Adrenal gland (tissue), 12 donors: Measurements from ENCODE around the gene PRR12. TPM values are rescaled to one million over a fixed set of nuclear protein-coding genes. Genes with fewer than 3 reads are reported as not detected.

Source experiments
- DNase-seq, 7 donors: peaks; one replicate each; pipeline ENCODE4 v3.0.0-alpha.2; 2019 to 2020
- H3K27ac ChIP-seq, 5 donors: fragments of 200-600 bp; sonication (generic) in 4 of 5; 1 replicate in 3 of 5; 2 replicates in 2 of 5; pipeline versions ENCODE4 v1.5.1 to v1.8.0; 2016 to 2020; ENCODE audit warnings: mild to moderate bottlenecking in 1 of 5
- H3K27me3 ChIP-seq: fragments of 200-600 bp; 2 replicates; pipeline ENCODE4 v1.8.0; 2021
- H3K36me3 ChIP-seq, 2 donors: fragments of 200-600 bp; replicated peaks in 1 of 2; 1 replicate in 1 of 2; 2 replicates in 1 of 2; pipeline versions ENCODE4 v1.5.1 to v1.8.0; 2018 to 2022
- H3K4me1 ChIP-seq, 2 donors: fragments of 200-600 bp; replicated peaks in 1 of 2; 1 replicate in 1 of 2; 2 replicates in 1 of 2; pipeline versions ENCODE4 v1.5.1 to v1.8.0; 2018 to 2021
- H3K4me3 ChIP-seq, 4 donors: fragments of 200-600 bp; sonication (generic) in 3 of 4; one replicate each; pipeline ENCODE4 v1.5.1; 2016 to 2018
- H3K9me3 ChIP-seq, 3 donors: fragments of 200-600 bp; sonication (generic) in 1 of 3; replicated peaks in 1 of 3; 1 replicate in 2 of 3; 2 replicates in 1 of 3; pipeline versions ENCODE4 v1.5.1 to v1.8.0; 2016 to 2021
- POLR2A ChIP-seq, 2 donors: fragments of 450-650 bp; IDR thresholded peaks; one replicate each; pipeline ENCODE4 v1.6.1; 2017; ENCODE audit warnings: antibody characterized with exemption in 2 of 2, mild to moderate bottlenecking in 2 of 2, moderate library complexity in 1 of 2
- WGBS, 4 donors: extraction: QIAGEN DNeasy Blood & Tissue Kit in 2 of 4; methylation state at CpG; one replicate each; pipeline versions ENCODE4 v1.1.5 to v1.1.7; 2013 to 2017; 5-methylcytosine and 5-hydroxymethylcytosine counted together
- intact Hi-C, 2 donors: fragments of 100-400 bp; cut with DNase I; formaldehyde crosslinking; loops; one replicate each; pipeline versions ENCODE4 v1.14.1 to v1.15.0; 2022 to 2023
- polyA plus RNA-seq, 3 donors: library from polyadenylated mRNA; stranded (reverse); fragments of 200-250 nt in 2 of 3; fragments of 350-450 nt in 1 of 3; fragmentation: Illumina TruSeq in 1 of 3; extraction: RNeasy Lipid Tissue Mini Kit (QIAGEN cat#74804) in 1 of 3; gene quantifications; one replicate each; pipeline ENCODE4 v1.2.3, GENCODE V29; 2013 to 2014
- total RNA-seq, 9 donors: library from RNA; depleted of rRNA in 4 of 9; stranded (reverse); fragments of >200 nt in 4 of 9; fragments of 120-200 nt in 1 of 9; fragmentation: NEBNext Ultra II Directional in 1 of 9; extraction: Animal tissue kit (Norgen Biotek cat#: 25700) in 1 of 9; gene quantifications; one replicate each; pipeline versions ENCODE4 v1.1.0 to v1.2.4, GENCODE V29; 2013 to 2023
- TF ChIP-seq, protein P1 (sequence below), 6 experiments: fragments of 450-650 bp in 4 of 6; fragments of 200-600 bp in 2 of 6; sonication (generic) in 1 of 6; IDR thresholded peaks; 1 replicate in 5 of 6; 2 replicates in 1 of 6; pipeline versions ENCODE4 v1.5.1 to v1.8.0; 2016 to 2021; ENCODE audit warnings: antibody characterized with exemption in 6 of 6, mild to moderate bottlenecking in 2 of 6, moderate library complexity in 1 of 6
- donor health status: healthy with polysubstance abuse.
- donor health status: Bipolar disorder and iron deficiency.
- donor health status: DM: yes; HTN: yes; CAD: no.
- donor health status: DM: no; HTN: no; CAD: no.
- donor health status: DM: no; HTN: no; CAD: no.
- donor health status: DM: yes; HTN: yes; CAD: no.

The PRR12 gene
- total and polyA plus RNA-seq, 12 donors: 2.9 to 49.8 (median 16.2) TPM

GRCh38 chr19:49613374-49613773 lies 22.4 kb downstream of the PRR12 start:
- H3K27ac ChIP-seq: peak overlapping the region in 3 of 5 donors; percentile 49 to 71 (median 69)
- WGBS, 4 donors: 38 to 59% (median 39%) methylated on average over 4 of the region's 4 CpGs

GRCh38 chr19:49614096-49614833 lies 23.3 kb downstream of the PRR12 start:
- Histone ChIP-seq H3K4me3 (no peak overlapping the region), H3K9me3 (no peaks in the 10 kb centered on the region), H3K36me3 (peaks cover 0 to 49% of the 10 kb centered on the region in 2 donors)

More at GRCh38 chr19:49613374-49613773, 22.4 kb downstream of the PRR12 start:
- Histone ChIP-seq H3K27me3 (no peaks in the 10 kb centered on the region), H3K36me3 (peaks cover 0 to 58% of the 10 kb centered on the region in 2 donors), H3K4me3 (no peak overlapping the region), H3K4me1 (peaks cover 14 to 19% of the 10 kb centered on the region in 2 donors), H3K9me3 (no peaks in the 10 kb centered on the region)
- intact Hi-C loops: no loop called here
- peak; percentile 62 to 85 (median 82) for DNase-seq
- TF ChIP-seq, protein P1, sequence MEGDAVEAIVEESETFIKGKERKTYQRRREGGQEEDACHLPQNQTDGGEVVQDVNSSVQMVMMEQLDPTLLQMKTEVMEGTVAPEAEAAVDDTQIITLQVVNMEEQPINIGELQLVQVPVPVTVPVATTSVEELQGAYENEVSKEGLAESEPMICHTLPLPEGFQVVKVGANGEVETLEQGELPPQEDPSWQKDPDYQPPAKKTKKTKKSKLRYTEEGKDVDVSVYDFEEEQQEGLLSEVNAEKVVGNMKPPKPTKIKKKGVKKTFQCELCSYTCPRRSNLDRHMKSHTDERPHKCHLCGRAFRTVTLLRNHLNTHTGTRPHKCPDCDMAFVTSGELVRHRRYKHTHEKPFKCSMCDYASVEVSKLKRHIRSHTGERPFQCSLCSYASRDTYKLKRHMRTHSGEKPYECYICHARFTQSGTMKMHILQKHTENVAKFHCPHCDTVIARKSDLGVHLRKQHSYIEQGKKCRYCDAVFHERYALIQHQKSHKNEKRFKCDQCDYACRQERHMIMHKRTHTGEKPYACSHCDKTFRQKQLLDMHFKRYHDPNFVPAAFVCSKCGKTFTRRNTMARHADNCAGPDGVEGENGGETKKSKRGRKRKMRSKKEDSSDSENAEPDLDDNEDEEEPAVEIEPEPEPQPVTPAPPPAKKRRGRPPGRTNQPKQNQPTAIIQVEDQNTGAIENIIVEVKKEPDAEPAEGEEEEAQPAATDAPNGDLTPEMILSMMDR (IDR thresholded peaks at IDR 0.05): no peak
- no peak for TF ChIP-seq POLR2A (IDR thresholded peaks at IDR 0.05)

GRCh38 chr19:49615861-49616260 lies 24.9 kb downstream of the PRR12 start:
- intact Hi-C loops: no loop called here
- no peaks in the 10 kb centered on the region for H3K27me3 ChIP-seq
- H3K27ac ChIP-seq: no peak overlapping the region
- peaks cover 0 to 48% of the 10 kb centered on the region in 2 donors for H3K36me3 ChIP-seq
- 94 to 98% (median 96%) methylated on average over 20 to 23 of the region's 23 CpGs for WGBS, 4 donors
- TF ChIP-seq, protein P1 (IDR thresholded peaks at IDR 0.05): no peak
- TF ChIP-seq POLR2A (IDR thresholded peaks at IDR 0.05): no peak
- DNase-seq: no peak
- H3K9me3 ChIP-seq: no peaks in the 10 kb centered on the region
- H3K4me3 ChIP-seq: no peak overlapping the region
- H3K4me1 ChIP-seq: peaks cover 14 to 19% of the 10 kb centered on the region in 2 donors

More at GRCh38 chr19:49614096-49614833, 23.3 kb downstream of the PRR12 start:
- H3K27me3 ChIP-seq: no peaks in the 10 kb centered on the region
- H3K27ac ChIP-seq: peak overlapping the region in 3 of 5 donors; percentile 49 to 71 (median 69)
- no peak for TF ChIP-seq POLR2A (IDR thresholded peaks at IDR 0.05)
- TF ChIP-seq, protein P1 (IDR thresholded peaks at IDR 0.05): no peak
- WGBS, 4 donors: 56 to 60% (median 58%) methylated on average over 19 of the region's 19 CpGs
- peaks cover 14 to 19% of the 10 kb centered on the region in 2 donors for H3K4me1 ChIP-seq
- intact Hi-C loops: no loop called here
- DNase-seq: peak in 4 of 7 donors; percentile 46 to 62 (median 54)

DNA sequence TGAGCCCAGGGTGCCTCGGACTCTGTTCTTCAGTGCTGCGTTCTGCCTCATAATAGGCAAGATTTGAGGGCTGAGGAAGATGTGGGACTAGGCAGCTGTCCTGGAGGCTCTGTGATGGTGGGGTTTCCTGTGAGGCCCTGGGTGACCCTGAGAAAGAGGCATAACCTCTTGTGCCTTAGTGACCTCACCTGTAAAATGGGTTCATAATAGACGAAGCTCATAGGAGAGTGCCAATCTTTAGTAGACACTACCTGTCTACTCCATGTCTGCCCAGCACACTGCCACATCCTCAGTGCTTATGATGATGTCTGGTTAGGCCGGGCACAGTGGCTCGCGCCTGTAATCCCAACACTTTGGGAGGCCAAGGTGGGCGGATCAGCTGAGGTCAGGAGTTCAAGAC lies 25.6 kb downstream of the PRR12 start:
- TF ChIP-seq, protein P1 (IDR thresholded peaks at IDR 0.05): no peak
- TF ChIP-seq POLR2A (IDR thresholded peaks at IDR 0.05): no peak
- no peak overlapping the region for H3K27ac ChIP-seq
- peaks cover 14 to 19% of the 10 kb centered on the region in 2 donors for H3K4me1 ChIP-seq
- no peaks in the 10 kb centered on the region for H3K27me3 ChIP-seq
- DNase-seq: no peak
- no peak overlapping the region for H3K4me3 ChIP-seq
- H3K9me3 ChIP-seq: no peaks in the 10 kb centered on the region
- 95 to 96% (median 95%) methylated on average over 4 to 7 of the region's 7 CpGs for WGBS, 4 donors
- intact Hi-C loops: no loop called here
- H3K36me3 ChIP-seq: peaks cover 0 to 47% of the 10 kb centered on the region in 2 donors
